Esophagus muscularis mucosa (tissue), 4 donors: Measurements from ENCODE around the gene PQBP1. TPM values are rescaled to one million over a fixed set of nuclear protein-coding genes. Genes with fewer than 3 reads are reported as not detected.

Experiments
- DNase-seq: peaks from one replicate; pipeline ENCODE4 v3.0.0-alpha.2; 2017; ENCODE audit errors: extremely low spot score
- H3K27ac ChIP-seq, 4 donors: fragments of 200-600 bp; sonication (generic); replicated peaks in 1 of 4; 1 replicate in 3 of 4; 2 replicates in 1 of 4; pipeline ENCODE4 v1.5.1; 2016 to 2019; ENCODE audit warnings: mild to moderate bottlenecking in 1 of 4
- H3K27me3 ChIP-seq, 4 donors: fragments of 200-600 bp; sonication (generic); one replicate each; pipeline versions ENCODE4 v1.5.1 to v1.6.0; 2016 to 2019
- H3K36me3 ChIP-seq, 4 donors: fragments of 200-600 bp; sonication (generic); one replicate each; pipeline ENCODE4 v1.5.1; 2016 to 2019
- H3K4me1 ChIP-seq, 4 donors: fragments of 200-600 bp; sonication (generic); one replicate each; pipeline ENCODE4 v1.5.1; 2016 to 2019
- H3K4me3 ChIP-seq, 4 donors: fragments of 200-600 bp; sonication (generic); 1 replicate in 2 of 4; 2 replicates in 2 of 4; pipeline ENCODE4 v1.5.1; 2016 to 2019; ENCODE audit warnings: mild to moderate bottlenecking in 4 of 4, moderate library complexity in 1 of 4
- H3K9me3 ChIP-seq, 4 donors: fragments of 200-600 bp; sonication (generic); 1 replicate in 3 of 4; 2 replicates in 1 of 4; pipeline ENCODE4 v1.5.1; 2016 to 2019
- CTCF ChIP-seq, 3 experiments: fragments of 200-600 bp in 2 of 3; fragments of 450-650 bp in 1 of 3; sonication (generic) in 2 of 3; IDR thresholded peaks; one replicate each; pipeline ENCODE4 v1.5.1; 2017 to 2019; ENCODE audit warnings: antibody characterized with exemption in 3 of 3, mild to moderate bottlenecking in 2 of 3, moderate library complexity in 1 of 3
- EP300 ChIP-seq: sonication (generic); formaldehyde crosslinking; IDR thresholded peaks from one replicate; pipeline ENCODE4 v1.6.1; 2017; ENCODE audit warnings: antibody characterized with exemption
- POLR2A ChIP-seq: fragments of 450-650 bp; IDR thresholded peaks from one replicate; pipeline ENCODE4 v1.6.1; 2017; ENCODE audit warnings: antibody characterized with exemption, moderate library complexity, mild to moderate bottlenecking, low read depth
- POLR2AphosphoS5 ChIP-seq, 2 donors: sonication (generic); formaldehyde crosslinking; IDR thresholded peaks; one replicate each; pipeline ENCODE4 v1.6.1; 2017; ENCODE audit warnings: antibody characterized with exemption in 2 of 2
- WGBS: methylation state at CpG from one replicate; pipeline ENCODE4 v1.1.5; 2018; 5-methylcytosine and 5-hydroxymethylcytosine counted together
- intact Hi-C: fragments of 100-400 bp; cut with DNase I; formaldehyde crosslinking; loops from one replicate; pipeline ENCODE4 v1.15.1; 2023
- total RNA-seq, 4 donors: library from RNA; depleted of rRNA; stranded (reverse); fragments of >200 nt; gene quantifications; one replicate each; pipeline versions ENCODE4 v1.1.0 to v1.2.1, GENCODE V29; 2016

PQBP1 gene
- total RNA-seq, 4 donors from 2014 or later: 53.6 to 81.3 (median 72.0) TPM

GRCh38 chrX:48940404-48940955 is 42.8 kb downstream of the PQBP1 start:
- intact Hi-C loops: no loop called here
- H3K27me3 ChIP-seq: no peaks in the 10 kb centered on the region
- peaks cover 11 to 25% (median 17%) of the 10 kb centered on the region in 4 donors for H3K4me1 ChIP-seq
- TF ChIP-seq EP300: no peak
- no peak for TF ChIP-seq CTCF (IDR thresholded peaks at IDR 0.05)
- no peak for TF ChIP-seq POLR2AphosphoS5 (IDR thresholded peaks at IDR 0.05)
- TF ChIP-seq POLR2A: no peak
- no peak overlapping the region for H3K27ac ChIP-seq
- no peaks in the 10 kb centered on the region for H3K9me3 ChIP-seq
- DNase-seq: no peak
- no peak overlapping the region for H3K4me3 ChIP-seq
- peaks cover 0 to 23% (median 11%) of the 10 kb centered on the region in 4 donors for H3K36me3 ChIP-seq
- 76% methylated on average over 2 of the region's 2 CpGs for WGBS

GRCh38 chrX:48942895-48943294 is 45.2 kb downstream of the PQBP1 start:
- no peak for DNase-seq
- no peaks in the 10 kb centered on the region for H3K9me3 ChIP-seq
- TF ChIP-seq POLR2A (no peak), POLR2AphosphoS5 (IDR thresholded peaks at IDR 0.05) (no peak), EP300 (no peak), CTCF (IDR thresholded peaks at IDR 0.05) (no peak)
- H3K4me1 ChIP-seq: peaks cover under 1 to 17% (median 14%) of the 10 kb centered on the region in 4 donors
- intact Hi-C loops: no loop called here
- H3K27ac ChIP-seq: no peak overlapping the region
- no peaks in the 10 kb centered on the region for H3K27me3 ChIP-seq
- no peak overlapping the region for H3K4me3 ChIP-seq
- 71% methylated on average over 2 of the region's 2 CpGs for WGBS
- peaks cover 0 to 19% (median 11%) of the 10 kb centered on the region in 4 donors for H3K36me3 ChIP-seq

GRCh38 chrX:48945517-48946348 is 48.0 kb downstream of the PQBP1 start:
- peak; percentile 54 to 66 (median 60) for TF ChIP-seq CTCF (IDR thresholded peaks at IDR 0.05)
- TF ChIP-seq EP300: no peak
- Histone ChIP-seq H3K4me3 (no peak overlapping the region), H3K9me3 (no peaks in the 10 kb centered on the region), H3K27ac (no peak overlapping the region), H3K4me1 (peaks cover 0 to 13% (median 7%) of the 10 kb centered on the region in 4 donors), H3K36me3 (peaks cover 0 to 19% (median 8%) of the 10 kb centered on the region in 4 donors), H3K27me3 (no peaks in the 10 kb centered on the region)
- WGBS: 48% methylated on average over 8 of the region's 8 CpGs
- intact Hi-C loops: no loop called here
- no peak for DNase-seq

- DNase-seq: no peak
- 63% methylated on average over 1 of the region's 1 CpG for WGBS
- H3K27me3 ChIP-seq: no peaks in the 10 kb centered on the region
- peaks cover 0 to 6% (median 3%) of the 10 kb centered on the region in 4 donors for H3K36me3 ChIP-seq
- no peak overlapping the region for H3K4me3 ChIP-seq
- no peak for TF ChIP-seq POLR2AphosphoS5 (IDR thresholded peaks at IDR 0.05)
- no peak overlapping the region for H3K27ac ChIP-seq
- intact Hi-C loops: no loop called here
- H3K9me3 ChIP-seq: no peaks in the 10 kb centered on the region
- peaks cover 9 to 26% (median 19%) of the 10 kb centered on the region in 4 donors for H3K4me1 ChIP-seq
Observed at GRCh38 chrX:48948589-48948988, 50.9 kb downstream of the PQBP1 start.

Other genes with a start within 250 kb of the PQBP1 start
- gene WAS, start 214.1 kb upstream of the PQBP1 start, total RNA-seq: 1 to 10 TPM; 3.2 to 9.9 (median 7.5) TPM
- gene SUV39H1, start 201.2 kb upstream of the PQBP1 start, total RNA-seq: 1 to 10 TPM; 2.5 to 4.5 (median 4.3) TPM
- gene GLOD5, start 136.2 kb upstream of the PQBP1 start, total RNA-seq: not detected
- under 1 TPM in 1 of 4 donors, not detected in 3; 0.50 TPM for gene GATA1, start 111.3 kb upstream of the PQBP1 start, total RNA-seq
- gene HDAC6, start 95.9 kb upstream of the PQBP1 start, total RNA-seq: 10 to 100 TPM; 26.8 to 64.0 (median 47.7) TPM
- not detected for gene ERAS, start 71.4 kb upstream of the PQBP1 start, total RNA-seq
- 10 to 100 TPM in 1 of 4 donors, 1 to 10 TPM in 3; 2.9 to 15.2 (median 7.7) TPM for gene PCSK1N, start 62.3 kb upstream of the PQBP1 start, total RNA-seq
- gene TIMM17B, start 162 bp upstream of the PQBP1 start, total RNA-seq: 10 to 100 TPM; 36.1 to 59.6 (median 51.1) TPM
- 10 to 100 TPM in 2 of 4 donors, 1 to 10 TPM in 2; 7.3 to 13.4 (median 10.0) TPM for gene SLC35A2, start 13.7 kb downstream of the PQBP1 start, total RNA-seq
- gene PIM2, start 21.1 kb downstream of the PQBP1 start, total RNA-seq: 10 to 100 TPM in 1 of 4 donors, 1 to 10 TPM in 3; 3.3 to 11.4 (median 7.3) TPM
- 10 to 100 TPM; 39.9 to 53.9 (median 48.5) TPM for gene OTUD5, start 59.7 kb downstream of the PQBP1 start, total RNA-seq
- 1 to 10 TPM in 3 of 4 donors, under 1 TPM in 1; 0.83 to 1.9 (median 1.1) TPM for gene KCND1, start 73.9 kb downstream of the PQBP1 start, total RNA-seq
- 10 to 100 TPM; 24.7 to 36.4 (median 33.7) TPM for gene GRIPAP1, start 104.3 kb downstream of the PQBP1 start, total RNA-seq
- 100 to 1,000 TPM in 3 of 4 donors, 10 to 100 TPM in 1; 99.9 to 181 (median 150) TPM for gene TFE3, start 145.4 kb downstream of the PQBP1 start, total RNA-seq
- 1 to 10 TPM; 1.2 to 5.1 (median 2.9) TPM for gene CCDC120, start 161.1 kb downstream of the PQBP1 start, total RNA-seq
- 10 to 100 TPM; 15.9 to 26.6 (median 23.8) TPM for gene PRAF2, start 176.1 kb downstream of the PQBP1 start, total RNA-seq
- 10 to 100 TPM; 68.1 to 77.9 (median 72.7) TPM for gene WDR45, start 182.0 kb downstream of the PQBP1 start, total RNA-seq
- gene GPKOW, start 225.8 kb downstream of the PQBP1 start, total RNA-seq: 10 to 100 TPM; 27.8 to 43.8 (median 32.4) TPM